ENCODE data around the gene ACSL3.
"Not testable (repeated sequence)": the region's sequence is repeated elsewhere in the genome, so short reads cannot be mapped to it uniquely, and the experiment has no call there.

Gene ACSL3

GRCh38 chr2:222854773-222855700, 5.8 kb upstream of the ACSL3 start:
- DNase-seq: no peak

- DNase-seq: peak; percentile 24
Measured at GRCh38 chr2:222859786-222860612, 837 bp upstream of the ACSL3 start.

- peak; percentile 62 for DNase-seq
Measured at GRCh38 chr2:222861411-222862105, 722 bp downstream of the ACSL3 start.

DNA sequence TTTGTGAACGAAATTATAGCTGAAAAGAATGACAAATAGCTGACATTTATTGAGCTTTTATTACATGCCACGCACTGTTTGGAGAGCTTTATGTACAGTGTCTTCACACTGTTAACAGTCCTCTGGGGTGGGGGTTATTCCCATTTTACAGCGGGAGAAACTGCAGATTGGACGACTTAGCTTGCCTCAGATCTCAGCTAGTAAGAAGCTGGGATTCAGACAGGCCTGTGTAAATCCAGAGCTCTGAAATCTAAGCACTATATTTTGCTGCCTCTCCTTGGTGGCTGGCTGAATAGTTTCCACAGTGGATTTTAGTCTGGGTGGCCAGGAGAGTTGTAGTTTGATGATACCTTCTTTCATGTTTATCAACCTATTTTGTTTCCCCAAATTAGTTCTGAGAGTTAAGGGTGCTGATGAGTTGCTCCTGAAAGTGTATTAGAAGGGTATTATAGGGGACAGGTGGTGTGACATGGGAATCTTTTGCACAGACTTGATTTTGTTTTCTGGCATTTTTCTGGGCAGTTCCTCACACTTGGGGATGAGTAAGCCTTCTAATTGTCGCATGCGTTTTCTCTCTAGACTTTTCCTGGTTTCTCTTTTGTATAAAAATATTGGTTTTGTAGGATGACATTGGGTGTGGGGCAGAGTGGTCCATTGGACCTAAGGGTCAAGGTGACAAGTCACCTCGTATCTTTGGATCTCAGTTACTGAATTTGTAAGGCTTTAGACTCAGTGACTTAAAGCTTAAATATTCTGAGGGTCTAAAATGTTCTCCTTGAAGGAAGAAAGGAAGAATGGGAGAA, 1.5 kb downstream of the ACSL3 start:
- peak; percentile 44 for DNase-seq

DNA sequence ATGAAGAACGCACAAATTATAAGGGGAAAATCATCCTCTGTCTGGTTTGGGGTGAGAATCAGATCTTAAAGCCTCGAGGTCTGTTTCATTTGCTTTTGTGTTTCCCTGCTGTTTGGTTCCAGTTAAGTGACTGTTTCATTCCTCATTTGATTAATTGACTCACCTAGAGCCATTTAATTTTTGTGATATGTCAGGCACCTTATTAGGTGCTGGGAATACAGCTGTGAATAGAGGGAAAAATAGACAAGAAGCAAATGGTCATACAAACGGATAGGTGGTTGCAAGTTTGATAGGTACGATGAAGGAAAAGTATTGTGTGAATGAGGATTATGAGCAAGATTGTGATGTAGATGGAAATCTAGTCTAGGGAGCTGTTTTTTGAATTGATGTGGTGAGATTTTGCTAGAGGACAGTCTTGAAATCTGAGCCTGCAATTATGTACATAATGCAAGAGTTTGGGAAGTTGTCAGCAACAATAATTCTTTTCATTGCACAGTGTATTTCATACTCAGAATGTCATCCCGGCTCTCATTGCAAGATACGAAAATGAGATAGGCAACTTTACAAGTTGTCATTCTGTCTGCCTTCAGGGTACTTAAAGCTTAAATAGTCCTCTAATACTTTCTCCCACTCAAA, 2.2 kb downstream of the ACSL3 start:
- no peak for DNase-seq

GRCh38 chr2:222864296-222864695, 3.5 kb downstream of the ACSL3 start:
- DNase-seq: peak; percentile 27

DNA sequence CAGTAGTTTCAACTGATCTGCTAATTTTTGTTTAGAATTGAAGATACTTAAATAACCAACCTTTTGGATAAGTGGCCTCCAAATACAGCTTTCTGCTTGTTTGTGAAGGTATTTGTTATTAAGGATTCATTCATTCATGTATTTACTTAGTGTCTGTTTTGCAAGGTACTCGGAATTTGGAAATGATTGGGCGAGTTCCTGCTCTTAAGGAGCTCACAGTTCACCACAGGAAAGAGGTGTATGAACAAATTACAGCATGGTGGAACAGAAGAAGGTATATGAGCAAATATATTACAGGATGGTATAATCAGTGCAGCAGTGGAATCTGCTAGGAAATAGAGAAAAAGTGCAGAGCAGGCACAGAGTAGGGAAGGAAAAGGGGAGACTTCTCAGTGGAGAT, 4.5 kb downstream of the ACSL3 start:
- DNase-seq: no peak

GRCh38 chr2:222866358-222866960, 5.6 kb downstream of the ACSL3 start:
- no peak for DNase-seq

DNA sequence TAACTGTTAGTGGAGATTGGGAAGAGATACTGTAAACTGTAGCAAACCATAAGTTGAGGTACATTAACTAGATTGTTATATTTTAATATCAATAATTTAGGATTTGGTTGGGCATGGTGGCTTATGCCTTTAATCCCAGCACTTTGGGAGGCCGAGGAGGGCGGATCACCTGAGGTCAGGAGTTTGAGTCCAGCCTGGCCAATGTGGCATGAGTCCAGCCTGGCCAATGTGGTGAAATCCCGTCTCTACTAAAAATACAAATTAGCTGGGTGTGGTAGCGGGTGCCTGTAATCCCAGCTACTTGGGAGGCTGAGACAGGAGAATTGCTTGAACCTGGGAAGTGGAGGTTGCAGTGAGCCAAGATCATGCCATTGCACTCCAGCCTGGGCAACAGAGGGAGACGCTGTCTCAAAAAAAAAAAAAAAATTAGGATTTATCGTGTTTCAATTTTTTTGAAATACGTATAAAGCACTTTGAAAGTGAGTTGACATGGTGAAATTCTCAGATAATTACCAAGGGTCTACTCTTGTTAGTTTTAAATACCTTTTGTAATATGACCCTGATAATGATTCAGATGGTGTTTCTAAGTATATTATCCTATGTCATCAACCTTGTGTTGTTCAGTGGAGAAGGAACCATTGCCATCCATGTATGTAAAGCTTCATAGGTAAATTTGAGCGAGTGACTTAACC, 7.9 kb downstream of the ACSL3 start:
- not testable (repeated sequence) for DNase-seq

- DNase-seq: no peak
Measured at GRCh38 chr2:222869252-222869560, 8.4 kb downstream of the ACSL3 start.

DNA sequence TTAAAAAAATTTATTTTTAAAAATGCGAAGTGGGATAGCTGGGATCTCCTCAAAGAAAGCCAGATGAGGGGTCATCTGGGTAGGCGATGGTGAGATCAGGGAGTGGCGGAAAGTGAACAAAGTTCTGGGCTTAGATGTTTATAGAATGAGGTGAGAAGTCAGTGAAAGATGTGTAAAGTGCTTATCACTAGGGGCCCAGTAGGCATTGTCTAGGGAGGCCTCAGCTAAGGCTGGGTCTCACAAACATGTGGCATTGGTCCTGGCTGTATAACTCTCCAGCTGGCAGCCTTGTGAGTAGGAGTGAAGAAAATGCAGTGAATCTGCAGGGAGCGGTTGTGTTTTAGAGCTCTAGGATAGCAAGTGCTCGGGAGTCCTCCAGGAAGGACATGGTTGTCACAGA, 10.5 kb downstream of the ACSL3 start:
- DNase-seq: no peak

DNA sequence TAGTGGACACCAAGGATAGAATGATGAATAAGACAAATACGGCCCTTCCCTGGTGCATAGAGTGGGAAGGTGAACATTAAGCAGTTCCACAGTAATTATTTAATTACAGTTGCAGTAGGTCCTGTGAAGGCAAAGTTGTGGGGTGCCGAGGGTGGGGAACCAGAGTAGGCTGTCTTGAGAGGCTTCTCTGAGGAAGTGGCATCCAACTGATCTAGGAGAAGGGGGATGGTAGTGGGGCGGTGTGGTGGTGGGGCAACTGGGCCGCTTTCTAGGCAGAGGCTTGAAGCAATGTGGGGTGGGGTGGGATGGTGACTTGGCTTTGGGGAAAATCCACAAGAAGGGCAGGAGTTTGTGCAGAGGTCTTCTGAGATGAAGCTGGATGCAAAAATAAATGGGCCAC, 11.7 kb downstream of the ACSL3 start:
- DNase-seq: no peak

DNA sequence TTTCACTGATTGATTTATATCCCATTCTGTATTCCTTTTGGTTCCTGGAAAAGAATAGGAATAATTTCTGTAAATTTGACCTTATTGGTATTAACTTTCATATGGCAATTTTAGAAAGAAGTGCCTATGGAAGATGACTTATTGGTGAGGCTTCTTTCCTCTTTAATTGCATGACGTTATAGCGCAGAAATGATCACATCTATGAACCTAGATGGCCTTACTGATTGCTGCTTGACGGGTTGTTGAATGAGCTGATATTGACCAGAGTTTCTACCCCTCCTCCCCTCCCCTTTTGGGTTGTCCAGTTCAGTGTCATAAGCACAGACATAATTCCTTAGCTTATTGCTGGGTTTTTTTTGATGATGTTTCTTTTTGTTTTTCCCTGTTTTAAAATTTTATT, 14.6 kb downstream of the ACSL3 start:
- no peak for DNase-seq

DNA sequence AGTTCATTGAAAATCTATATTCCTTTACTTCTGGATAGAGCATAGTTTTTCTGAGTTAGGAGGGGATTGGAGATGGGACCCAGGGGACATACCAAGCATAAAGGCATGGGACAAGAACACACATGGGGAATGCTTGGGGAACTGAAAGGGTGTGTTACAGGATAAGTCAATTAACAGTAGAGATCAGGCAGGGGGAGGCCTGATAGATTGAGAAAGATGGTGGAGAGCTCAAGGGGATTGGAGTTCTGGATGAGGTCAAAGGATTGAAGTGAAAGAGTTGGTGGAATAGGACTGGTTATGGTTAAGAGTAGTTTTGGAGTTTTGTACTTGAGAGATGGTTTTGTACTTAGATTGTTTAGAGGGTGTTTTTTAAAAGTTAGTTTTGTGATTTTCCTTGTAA, 16.1 kb downstream of the ACSL3 start:
- no peak for DNase-seq

DNA sequence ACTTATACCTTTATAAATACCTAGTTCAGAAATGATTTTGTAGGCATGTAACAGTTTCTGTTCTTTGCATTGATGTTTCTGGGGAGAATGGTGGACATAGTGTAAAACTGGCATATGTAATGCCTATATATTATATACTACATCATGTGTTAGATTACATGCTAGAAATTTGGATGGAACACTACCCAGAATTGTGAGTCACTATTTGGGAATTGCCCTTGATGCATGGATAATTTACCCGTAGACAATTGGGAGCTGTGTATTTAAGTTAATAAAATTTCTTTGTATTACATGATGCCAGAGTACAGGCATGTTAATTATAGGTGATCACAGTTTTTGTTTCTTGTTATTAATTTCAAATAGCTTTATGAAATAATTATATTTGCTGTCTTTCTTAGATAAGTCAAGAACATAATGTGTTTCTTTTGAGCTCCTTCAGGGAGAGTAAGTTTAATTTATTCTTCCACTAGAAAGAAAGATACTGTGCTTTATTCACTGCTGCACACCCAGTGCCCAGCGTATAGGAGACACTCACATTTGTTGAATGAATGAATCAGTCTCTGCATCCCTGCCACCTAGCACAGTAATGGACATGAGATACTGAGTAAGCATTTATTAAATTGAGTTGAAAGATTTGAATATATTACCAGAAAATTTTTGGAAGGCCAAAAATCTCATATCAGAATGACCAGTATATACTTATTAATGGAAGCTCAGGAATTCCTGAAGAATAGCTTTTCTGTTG, 16.9 kb downstream of the ACSL3 start:
- DNase-seq: no peak

- no peak for DNase-seq
Measured at GRCh38 chr2:222878301-222878876, 17.6 kb downstream of the ACSL3 start.

DNA sequence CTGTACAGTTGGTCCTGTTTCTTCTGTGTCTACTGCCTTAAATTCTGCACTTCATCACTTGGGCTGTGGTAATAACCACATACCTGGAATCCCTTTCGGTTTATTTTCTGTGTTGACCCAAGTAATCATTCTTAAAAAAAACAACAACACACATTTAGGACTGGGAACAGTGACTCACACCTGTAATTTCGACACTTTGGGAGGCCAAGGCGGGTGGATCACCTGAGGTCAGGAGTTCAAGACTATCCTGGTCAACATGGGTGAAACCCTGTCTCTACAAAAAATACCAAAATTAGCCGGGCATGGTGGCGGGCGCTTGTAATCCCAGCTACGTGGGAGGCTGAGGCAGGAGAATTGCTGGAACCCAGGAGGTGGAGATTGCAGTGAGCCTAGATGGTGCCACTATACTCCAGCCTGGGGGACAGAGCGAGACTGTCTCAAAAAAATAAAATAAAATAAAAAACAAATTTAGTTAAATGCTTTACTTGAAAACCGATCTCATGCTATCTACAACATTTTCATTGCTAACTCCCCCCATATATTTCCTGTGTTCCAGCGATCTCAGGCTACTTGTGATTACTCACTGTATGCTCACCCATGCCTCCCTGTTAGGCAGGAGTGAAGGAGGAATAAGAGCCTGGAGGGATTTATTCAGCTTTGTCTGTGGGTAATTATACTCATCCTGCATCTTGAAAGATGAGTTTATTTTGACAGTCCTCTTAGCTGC, 18.2 kb downstream of the ACSL3 start:
- no peak for DNase-seq

DNA sequence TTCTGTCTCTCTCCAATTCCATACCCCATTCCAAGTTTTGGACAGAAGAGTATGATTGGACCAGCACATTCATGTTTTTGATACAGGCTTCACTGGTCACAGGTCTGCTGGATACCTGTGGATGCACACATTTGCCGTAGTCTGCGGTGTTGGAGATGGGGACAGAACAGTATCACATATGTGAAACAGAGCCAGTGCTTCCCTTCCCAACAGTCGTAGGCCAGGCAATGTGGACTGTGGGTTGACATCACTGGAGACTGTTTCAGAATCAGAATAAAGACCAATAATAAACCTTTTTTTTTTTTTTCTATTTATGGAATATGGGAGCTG, 18.7 kb downstream of the ACSL3 start:
- no peak for DNase-seq

GRCh38 chr2:222882484-222882928, 21.7 kb downstream of the ACSL3 start:
- DNase-seq: no peak
